Type B pancreatic cell (in vitro differentiated cells): Measurements from ENCODE around the gene HSD17B12. TPM values are rescaled to one million over a fixed set of nuclear protein-coding genes. Genes with fewer than 3 reads are reported as not detected.

Experiments used
- DNase-seq: peaks from one replicate; pipeline ENCODE4 v3.0.0; 2021; ENCODE audit warnings: mixed read lengths; ENCODE audit not compliant: unreplicated experiment; ENCODE audit errors: extremely low spot score
- H3K27ac Mint-ChIP-seq: 2 replicates; pipeline ENCODE4 v1.8.0; 2021; ENCODE audit warnings: mild to moderate bottlenecking, mixed read lengths
- H3K27me3 Mint-ChIP-seq: 2 replicates; pipeline ENCODE4 v1.8.0; 2021; ENCODE audit warnings: mixed read lengths
- H3K36me3 Mint-ChIP-seq: 2 replicates; pipeline ENCODE4 v1.8.0; 2021; ENCODE audit warnings: mixed read lengths
- H3K4me1 Mint-ChIP-seq: one replicate; pipeline ENCODE4 v1.8.0; 2021; ENCODE audit warnings: mixed read lengths; ENCODE audit not compliant: unreplicated experiment
- H3K4me3 Mint-ChIP-seq: 2 replicates; pipeline ENCODE4 v1.8.0; 2021; ENCODE audit warnings: mild to moderate bottlenecking, mixed read lengths
- H3K9me3 Mint-ChIP-seq: 2 replicates; pipeline ENCODE4 v1.8.0; 2021; ENCODE audit warnings: mixed read lengths
- total RNA-seq: library from RNA; stranded (reverse); gene quantifications from 2 replicates; pipeline ENCODE4 v1.2.1, GENCODE V29; 2021; ENCODE audit warnings: low replicate concordance
- TF ChIP-seq, protein P1 (sequence below): fragments of 200-600 bp; sonication (generic); conservative IDR thresholded peaks from 2 replicates; pipeline ENCODE4 v1.5.0; 2021; ENCODE audit warnings: antibody characterized with exemption, mild to moderate bottlenecking

Gene HSD17B12
- total RNA-seq, 1 donor from 2014 or later, result 99.0 TPM

DNA sequence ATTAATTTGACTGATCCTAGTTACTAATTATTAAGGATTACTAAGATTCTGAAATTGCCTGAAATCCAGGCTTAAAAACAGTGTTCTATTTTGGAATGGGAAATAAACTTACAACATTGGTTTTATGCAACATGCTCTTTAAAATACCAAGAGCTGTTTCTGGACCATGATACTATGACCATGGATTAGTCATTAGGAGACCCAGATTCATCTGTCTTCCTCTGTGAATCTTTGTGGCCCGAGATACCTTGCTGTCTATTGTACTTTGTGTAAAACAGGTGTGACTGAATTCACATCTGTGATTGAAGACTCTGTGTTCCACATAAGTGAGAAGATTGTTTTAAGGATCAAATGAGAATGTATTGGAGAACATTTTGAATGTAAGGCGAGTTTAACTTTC lies 98.8 kb downstream of the HSD17B12 start:
- Mint-ChIP-seq H3K27me3 (no peaks in the 10 kb centered on the region), H3K27ac (no peak overlapping the region), H3K4me3 (no peak overlapping the region), H3K4me1 (peaks cover 8% of the 10 kb centered on the region), H3K36me3 (peaks cover 33% of the 10 kb centered on the region), H3K9me3 (peaks cover 9% of the 10 kb centered on the region)
- TF ChIP-seq, protein P1, sequence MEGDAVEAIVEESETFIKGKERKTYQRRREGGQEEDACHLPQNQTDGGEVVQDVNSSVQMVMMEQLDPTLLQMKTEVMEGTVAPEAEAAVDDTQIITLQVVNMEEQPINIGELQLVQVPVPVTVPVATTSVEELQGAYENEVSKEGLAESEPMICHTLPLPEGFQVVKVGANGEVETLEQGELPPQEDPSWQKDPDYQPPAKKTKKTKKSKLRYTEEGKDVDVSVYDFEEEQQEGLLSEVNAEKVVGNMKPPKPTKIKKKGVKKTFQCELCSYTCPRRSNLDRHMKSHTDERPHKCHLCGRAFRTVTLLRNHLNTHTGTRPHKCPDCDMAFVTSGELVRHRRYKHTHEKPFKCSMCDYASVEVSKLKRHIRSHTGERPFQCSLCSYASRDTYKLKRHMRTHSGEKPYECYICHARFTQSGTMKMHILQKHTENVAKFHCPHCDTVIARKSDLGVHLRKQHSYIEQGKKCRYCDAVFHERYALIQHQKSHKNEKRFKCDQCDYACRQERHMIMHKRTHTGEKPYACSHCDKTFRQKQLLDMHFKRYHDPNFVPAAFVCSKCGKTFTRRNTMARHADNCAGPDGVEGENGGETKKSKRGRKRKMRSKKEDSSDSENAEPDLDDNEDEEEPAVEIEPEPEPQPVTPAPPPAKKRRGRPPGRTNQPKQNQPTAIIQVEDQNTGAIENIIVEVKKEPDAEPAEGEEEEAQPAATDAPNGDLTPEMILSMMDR, result no peak
- no peak for DNase-seq

DNA sequence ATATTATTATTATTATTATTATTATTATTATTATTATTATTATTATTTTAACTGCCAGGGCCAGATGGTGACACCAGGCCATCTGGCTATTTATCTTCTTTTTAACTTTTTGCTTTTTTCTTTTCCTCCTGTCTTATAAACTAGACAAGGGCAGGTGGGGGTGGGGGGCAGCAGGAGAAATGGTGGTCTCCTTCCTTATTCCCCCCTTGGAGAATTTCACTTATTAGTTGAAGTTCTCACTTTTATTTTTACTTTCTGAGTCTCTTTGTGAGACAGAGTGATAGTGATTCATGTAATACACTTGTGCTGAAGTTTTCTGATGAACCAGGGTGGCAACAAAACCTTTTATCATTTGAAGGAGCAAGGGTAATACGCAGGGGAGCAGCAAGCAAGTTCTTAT lies 103.8 kb downstream of the HSD17B12 start:
- TF ChIP-seq, protein P1, result no peak
- Mint-ChIP-seq H3K27ac (no peak overlapping the region), H3K36me3 (peaks cover 42% of the 10 kb centered on the region), H3K27me3 (no peaks in the 10 kb centered on the region), H3K4me3 (no peak overlapping the region), H3K9me3 (peaks cover 17% of the 10 kb centered on the region), H3K4me1 (peaks cover 7% of the 10 kb centered on the region)
- no peak for DNase-seq

DNA sequence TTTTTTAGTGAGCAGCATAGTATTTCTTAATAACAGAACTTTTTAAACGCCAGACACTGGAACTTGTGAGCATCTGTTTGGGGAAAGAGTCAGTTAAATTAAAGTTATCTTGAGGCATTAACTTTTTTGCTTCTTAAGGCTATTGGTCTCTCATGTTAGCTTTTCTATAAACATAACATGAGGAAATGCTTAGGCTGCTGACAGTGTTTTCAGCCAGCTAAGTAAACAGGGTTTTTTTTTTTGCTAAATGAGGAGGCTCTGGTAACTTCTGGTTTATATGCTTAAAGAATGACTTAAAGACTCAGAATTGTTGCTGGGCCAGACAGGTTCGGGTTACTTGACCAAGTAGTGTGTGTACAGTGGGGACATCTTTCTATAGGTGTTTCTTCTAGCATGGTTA lies 104.3 kb downstream of the HSD17B12 start:
- DNase-seq, result no peak
- Mint-ChIP-seq H3K4me3 (no peak overlapping the region), H3K27me3 (no peaks in the 10 kb centered on the region), H3K9me3 (peaks cover 17% of the 10 kb centered on the region), H3K36me3 (peaks cover 37% of the 10 kb centered on the region), H3K4me1 (peaks cover 1% of the 10 kb centered on the region), H3K27ac (no peak overlapping the region)
- TF ChIP-seq, protein P1, result no peak

DNA sequence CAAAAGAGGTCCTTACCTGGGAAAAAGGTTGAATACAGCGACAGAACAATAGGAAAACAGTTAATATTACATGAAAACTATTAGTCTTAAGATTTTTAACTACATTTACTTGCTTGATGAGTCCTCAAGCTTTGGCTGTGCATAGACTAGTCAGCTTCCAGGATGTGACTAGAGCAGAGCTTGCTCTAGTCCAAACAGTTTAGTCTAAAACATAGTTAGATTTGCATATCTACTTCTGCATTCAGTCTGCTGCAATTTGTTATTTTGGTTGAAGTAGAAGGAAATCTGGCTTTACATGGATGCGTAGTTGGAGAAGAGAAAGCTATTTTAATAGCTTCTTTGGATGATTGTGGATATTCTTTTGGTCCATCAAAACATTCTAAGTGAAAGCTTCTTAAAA lies 104.8 kb downstream of the HSD17B12 start:
- TF ChIP-seq, protein P1, result no peak
- H3K9me3 Mint-ChIP-seq, result peaks cover 17% of the 10 kb centered on the region
- no peak overlapping the region for H3K27ac Mint-ChIP-seq
- no peaks in the 10 kb centered on the region for H3K27me3 Mint-ChIP-seq
- DNase-seq, result no peak
- H3K4me3 Mint-ChIP-seq, result no peak overlapping the region
- H3K4me1 Mint-ChIP-seq, result no peaks in the 10 kb centered on the region
- peaks cover 37% of the 10 kb centered on the region for H3K36me3 Mint-ChIP-seq

DNA sequence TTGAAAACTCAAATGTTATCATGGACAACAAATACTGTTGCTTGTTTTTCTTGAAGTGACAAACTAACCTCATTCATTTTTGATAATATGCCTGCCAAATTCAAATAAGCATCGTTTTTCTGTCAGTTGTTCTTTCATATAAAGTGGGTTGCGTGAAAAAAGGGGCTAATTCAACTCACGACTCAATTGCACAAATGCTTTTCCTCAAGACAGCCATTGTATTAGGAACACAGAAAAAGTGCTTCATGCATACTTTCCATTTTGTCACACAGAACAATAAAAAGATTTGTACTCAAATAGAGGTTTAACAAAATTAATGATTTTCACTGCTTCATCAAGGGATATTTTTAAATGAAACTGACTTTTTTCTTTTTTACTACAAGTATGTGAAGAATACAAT lies 105.5 kb downstream of the HSD17B12 start:
- no peaks in the 10 kb centered on the region for H3K27me3 Mint-ChIP-seq
- no peak for DNase-seq
- no peak overlapping the region for H3K27ac Mint-ChIP-seq
- no peak overlapping the region for H3K4me3 Mint-ChIP-seq
- TF ChIP-seq, protein P1, result no peak
- H3K9me3 Mint-ChIP-seq, result peaks cover 17% of the 10 kb centered on the region
- H3K4me1 Mint-ChIP-seq, result no peaks in the 10 kb centered on the region
- H3K36me3 Mint-ChIP-seq, result peaks cover 39% of the 10 kb centered on the region

DNA sequence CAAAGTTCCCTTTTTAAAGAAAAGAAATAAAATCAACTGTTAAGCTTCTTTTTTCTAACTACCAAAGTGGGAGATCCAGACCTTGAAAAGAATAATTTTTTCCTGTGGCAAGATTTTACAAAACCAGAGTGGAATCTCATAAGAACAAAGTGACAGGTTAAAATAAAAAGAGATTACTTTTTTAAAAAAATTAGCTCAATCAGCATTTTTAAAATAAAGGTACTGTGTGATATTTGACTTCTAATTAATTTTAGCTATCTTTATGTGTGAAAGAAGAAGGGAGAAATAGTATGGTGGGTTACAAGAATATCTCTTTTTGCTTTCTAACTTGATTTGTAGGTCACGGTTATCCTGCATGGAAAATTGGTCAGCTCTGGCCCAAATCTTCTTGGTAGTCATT lies 107.3 kb downstream of the HSD17B12 start:
- Mint-ChIP-seq H3K4me3 (no peak overlapping the region), H3K27ac (no peak overlapping the region), H3K36me3 (peaks cover 37% of the 10 kb centered on the region), H3K4me1 (no peaks in the 10 kb centered on the region), H3K27me3 (no peaks in the 10 kb centered on the region), H3K9me3 (peaks cover 17% of the 10 kb centered on the region)
- DNase-seq, result no peak
- TF ChIP-seq, protein P1, result no peak
